Measurements from ENCODE around the gene EGFR.

EGFR gene

DNA sequence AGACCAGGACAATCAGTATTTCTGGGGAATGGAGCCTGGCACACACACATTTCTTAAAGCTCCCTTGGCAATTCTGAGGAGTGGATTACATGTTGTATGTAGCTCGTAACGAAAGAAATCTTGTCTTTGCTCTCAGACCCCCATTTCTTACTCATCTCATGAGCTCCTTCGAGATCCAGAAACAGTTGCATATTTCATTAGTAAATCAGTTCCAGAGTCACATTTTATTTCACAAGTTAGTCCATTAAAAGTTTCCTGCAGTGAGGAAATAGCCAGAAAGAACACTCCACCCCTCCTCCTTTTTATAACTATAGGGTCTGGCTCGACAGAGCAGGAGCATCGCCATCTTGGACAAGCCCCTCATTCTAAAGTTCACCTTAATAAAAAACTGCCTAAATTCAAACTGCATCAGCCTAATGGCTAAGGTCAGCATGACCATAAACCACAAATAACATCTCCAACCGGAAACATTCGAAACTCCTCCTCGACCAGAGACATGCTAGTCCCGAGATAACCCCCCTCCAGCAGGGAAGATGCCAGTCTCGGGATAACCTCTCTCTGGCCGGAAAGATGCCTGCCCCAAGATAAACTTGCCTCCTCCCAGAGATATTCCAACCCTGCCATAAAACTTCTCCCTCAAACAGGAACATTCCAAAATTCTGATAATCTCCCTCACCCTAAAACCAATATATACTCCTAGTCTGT is 7.4 kb downstream of the EGFR start:
- H3K9me3 ChIP-seq (ENCODE audit: insufficient read depth, low read length) = no peaks in the 10 kb centered on the region
- H3F3A ChIP-seq (ENCODE audit: insufficient read depth) = no peaks in the 10 kb centered on the region
- no peaks in the 10 kb centered on the region for H3K27me3 ChIP-seq (ENCODE audit: low read length)
- no peak overlapping the region for H3K27ac ChIP-seq (ENCODE audit: low read depth, low read length)
- no peak for TF ChIP-seq EZH2phosphoT487 (conservative IDR thresholded peaks at IDR 0.05; ENCODE audit: low read length)
- TF ChIP-seq, protein P1, sequence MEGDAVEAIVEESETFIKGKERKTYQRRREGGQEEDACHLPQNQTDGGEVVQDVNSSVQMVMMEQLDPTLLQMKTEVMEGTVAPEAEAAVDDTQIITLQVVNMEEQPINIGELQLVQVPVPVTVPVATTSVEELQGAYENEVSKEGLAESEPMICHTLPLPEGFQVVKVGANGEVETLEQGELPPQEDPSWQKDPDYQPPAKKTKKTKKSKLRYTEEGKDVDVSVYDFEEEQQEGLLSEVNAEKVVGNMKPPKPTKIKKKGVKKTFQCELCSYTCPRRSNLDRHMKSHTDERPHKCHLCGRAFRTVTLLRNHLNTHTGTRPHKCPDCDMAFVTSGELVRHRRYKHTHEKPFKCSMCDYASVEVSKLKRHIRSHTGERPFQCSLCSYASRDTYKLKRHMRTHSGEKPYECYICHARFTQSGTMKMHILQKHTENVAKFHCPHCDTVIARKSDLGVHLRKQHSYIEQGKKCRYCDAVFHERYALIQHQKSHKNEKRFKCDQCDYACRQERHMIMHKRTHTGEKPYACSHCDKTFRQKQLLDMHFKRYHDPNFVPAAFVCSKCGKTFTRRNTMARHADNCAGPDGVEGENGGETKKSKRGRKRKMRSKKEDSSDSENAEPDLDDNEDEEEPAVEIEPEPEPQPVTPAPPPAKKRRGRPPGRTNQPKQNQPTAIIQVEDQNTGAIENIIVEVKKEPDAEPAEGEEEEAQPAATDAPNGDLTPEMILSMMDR (IDR thresholded peaks at IDR 0.05; ENCODE audit: insufficient read depth, low read length, poor library complexity, severe bottlenecking) = no peak
- H3K4me3 ChIP-seq (ENCODE audit: insufficient read depth, low read length, poor library complexity, severe bottlenecking) = no peak overlapping the region
- no peaks in the 10 kb centered on the region for H3K79me2 ChIP-seq (ENCODE audit: insufficient read depth, low read length)
- H3K4me2 ChIP-seq (ENCODE audit: low read depth, low read length, poor library complexity, severe bottlenecking) = no peak overlapping the region
- H3K36me3 ChIP-seq (ENCODE audit: low read length) = no peaks in the 10 kb centered on the region
- H2AFZ ChIP-seq (ENCODE audit: low read depth, low read length, severe bottlenecking) = no peak overlapping the region
- no peak overlapping the region for H3K9ac ChIP-seq (ENCODE audit: low read length)
- no peaks in the 10 kb centered on the region for H4K20me1 ChIP-seq (ENCODE audit: low read depth, low read length)
- no peaks in the 10 kb centered on the region for H3K9me2 ChIP-seq (replicated peaks; ENCODE audit: insufficient read depth, low read length)

GRCh38 chr7:55026867-55027490 is 8.2 kb downstream of the EGFR start:
- Histone ChIP-seq H4K20me1 (ENCODE audit: low read depth, low read length) (no peaks in the 10 kb centered on the region), H3K79me2 (ENCODE audit: insufficient read depth, low read length) (no peaks in the 10 kb centered on the region), H3K4me2 (ENCODE audit: low read depth, low read length, poor library complexity, severe bottlenecking) (no peak overlapping the region), H3K9me2 (replicated peaks; ENCODE audit: insufficient read depth, low read length) (no peaks in the 10 kb centered on the region), H3F3A (ENCODE audit: insufficient read depth) (no peaks in the 10 kb centered on the region), H3K27ac (ENCODE audit: low read depth, low read length) (no peak overlapping the region), H3K9me3 (ENCODE audit: insufficient read depth, low read length) (no peaks in the 10 kb centered on the region), H2AFZ (ENCODE audit: low read depth, low read length, severe bottlenecking) (no peak overlapping the region), H3K4me3 (ENCODE audit: insufficient read depth, low read length, poor library complexity, severe bottlenecking) (no peak overlapping the region), H3K9ac (ENCODE audit: low read length) (no peak overlapping the region), H3K27me3 (ENCODE audit: low read length) (no peaks in the 10 kb centered on the region), H3K36me3 (ENCODE audit: low read length) (no peaks in the 10 kb centered on the region)
- no peak for TF ChIP-seq EZH2phosphoT487 (conservative IDR thresholded peaks at IDR 0.05; ENCODE audit: low read length)
- TF ChIP-seq, protein P1 (IDR thresholded peaks at IDR 0.05; ENCODE audit: insufficient read depth, low read length, poor library complexity, severe bottlenecking) = no peak

DNA sequence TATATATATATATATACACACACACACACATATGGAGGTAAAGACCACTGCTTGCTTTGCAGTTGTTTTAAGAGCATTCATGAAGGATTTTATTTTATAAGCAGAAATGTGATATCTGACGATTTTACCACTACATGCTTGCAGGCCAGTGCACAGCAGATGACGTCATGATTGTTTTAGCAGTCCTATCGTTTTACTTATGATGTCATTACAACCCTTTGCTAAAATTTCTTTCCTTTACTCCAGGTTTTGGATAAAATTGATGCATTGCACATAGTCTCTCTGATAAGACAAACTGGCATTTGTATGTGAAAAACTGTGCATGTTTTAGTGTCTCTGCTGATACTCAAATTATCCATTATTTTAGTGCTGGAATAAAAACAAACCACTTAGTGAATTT is 9.2 kb downstream of the EGFR start:
- H3F3A ChIP-seq (ENCODE audit: insufficient read depth) = no peaks in the 10 kb centered on the region
- no peaks in the 10 kb centered on the region for H3K9me3 ChIP-seq (ENCODE audit: insufficient read depth, low read length)
- TF ChIP-seq, protein P1 (IDR thresholded peaks at IDR 0.05; ENCODE audit: insufficient read depth, low read length, poor library complexity, severe bottlenecking) = no peak
- no peak for TF ChIP-seq EZH2phosphoT487 (conservative IDR thresholded peaks at IDR 0.05; ENCODE audit: low read length)
- no peak overlapping the region for H3K9ac ChIP-seq (ENCODE audit: low read length)
- H2AFZ ChIP-seq (ENCODE audit: low read depth, low read length, severe bottlenecking) = no peak overlapping the region
- H4K20me1 ChIP-seq (ENCODE audit: low read depth, low read length) = no peaks in the 10 kb centered on the region
- no peaks in the 10 kb centered on the region for H3K79me2 ChIP-seq (ENCODE audit: insufficient read depth, low read length)
- no peak overlapping the region for H3K27ac ChIP-seq (ENCODE audit: low read depth, low read length)
- no peaks in the 10 kb centered on the region for H3K27me3 ChIP-seq (ENCODE audit: low read length)
- H3K9me2 ChIP-seq (replicated peaks; ENCODE audit: insufficient read depth, low read length) = no peaks in the 10 kb centered on the region
- H3K4me3 ChIP-seq (ENCODE audit: insufficient read depth, low read length, poor library complexity, severe bottlenecking) = no peak overlapping the region
- no peaks in the 10 kb centered on the region for H3K36me3 ChIP-seq (ENCODE audit: low read length)
- no peak overlapping the region for H3K4me2 ChIP-seq (ENCODE audit: low read depth, low read length, poor library complexity, severe bottlenecking)
